Measurements from ENCODE around the gene KHDRBS2. TPM values are rescaled to one million over a fixed set of nuclear protein-coding genes. Genes with fewer than 3 reads are reported as not detected.

Gene KHDRBS2
- total RNA-seq, 1 donor from 2014 or later, result not detected

DNA sequence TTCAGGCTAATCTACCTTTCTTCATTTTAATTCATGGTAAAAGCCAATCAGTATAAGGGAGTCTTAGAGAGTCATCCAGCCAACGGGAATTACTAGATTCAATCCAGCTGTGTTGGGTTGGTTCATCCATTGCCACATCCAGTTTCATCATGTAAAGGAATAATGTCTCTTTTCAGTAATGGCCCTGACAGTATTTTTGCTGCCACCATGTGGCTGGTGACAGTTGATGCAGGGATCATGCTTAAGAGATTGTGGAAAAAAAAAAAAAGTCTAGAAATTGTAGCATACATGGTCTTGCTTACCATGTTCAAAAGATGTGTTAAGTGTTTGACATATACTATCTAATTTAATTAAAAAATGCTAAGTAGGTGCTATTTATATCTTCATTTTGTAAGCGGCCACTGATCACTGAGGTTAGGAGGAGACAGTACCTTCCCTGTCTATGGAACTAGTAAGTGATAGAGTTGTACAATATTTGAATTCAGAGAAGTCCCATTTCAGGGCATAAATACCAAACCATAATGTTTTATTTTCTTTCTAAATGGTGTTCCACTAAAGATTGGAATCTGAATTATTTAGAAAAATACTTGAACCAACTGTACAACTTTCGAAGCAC, 135.9 kb downstream of the KHDRBS2 start:
- no peak for DNase-seq (ENCODE audit: low spot score)
- H3K9me3 Mint-ChIP-seq, result no peaks in the 10 kb centered on the region
- H3K4me3 Mint-ChIP-seq, result no peak overlapping the region
- H3K4me1 Mint-ChIP-seq (ENCODE audit: low read depth), result no peaks in the 10 kb centered on the region
- intact Hi-C loops (cut with micrococcal nuclease), result no loop called here
- H3K27ac Mint-ChIP-seq, result no peak overlapping the region
- no peaks in the 10 kb centered on the region for H3K36me3 Mint-ChIP-seq (ENCODE audit: low read depth)
- H3K27me3 Mint-ChIP-seq (ENCODE audit: insufficient read depth), result no peaks in the 10 kb centered on the region

GRCh38 chr6:62146954-62147853, 138.8 kb downstream of the KHDRBS2 start:
- Mint-ChIP-seq H3K4me3 (no peak overlapping the region), H3K36me3 (ENCODE audit: low read depth) (no peaks in the 10 kb centered on the region), H3K9me3 (no peaks in the 10 kb centered on the region), H3K4me1 (ENCODE audit: low read depth) (no peaks in the 10 kb centered on the region), H3K27me3 (ENCODE audit: insufficient read depth) (no peaks in the 10 kb centered on the region), H3K27ac (no peak overlapping the region)
- intact Hi-C loops (cut with micrococcal nuclease), result no loop called here
- DNase-seq (ENCODE audit: low spot score), result no peak

DNA sequence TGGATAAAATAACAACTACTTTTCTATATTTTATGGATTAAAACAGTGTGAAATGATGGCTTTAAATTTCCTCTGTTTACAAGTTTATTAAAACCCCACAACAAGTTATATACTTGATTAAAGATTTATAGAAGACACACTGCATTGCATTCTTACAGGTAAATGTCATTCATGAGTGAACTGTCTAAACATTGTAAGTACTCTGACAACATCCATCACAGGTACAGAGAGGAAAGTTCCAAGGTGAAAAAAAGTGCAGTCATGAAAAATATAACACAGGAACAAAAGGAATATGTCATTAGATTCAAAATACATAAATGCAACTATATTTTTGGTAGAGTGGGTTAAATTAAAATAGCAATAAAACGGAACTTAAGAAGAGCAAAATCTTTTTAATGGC, 156.9 kb downstream of the KHDRBS2 start:
- no peaks in the 10 kb centered on the region for H3K36me3 Mint-ChIP-seq (ENCODE audit: low read depth)
- no peaks in the 10 kb centered on the region for H3K27me3 Mint-ChIP-seq (ENCODE audit: insufficient read depth)
- DNase-seq (ENCODE audit: low spot score), result no peak
- intact Hi-C loops (cut with micrococcal nuclease), result no loop called here
- no peaks in the 10 kb centered on the region for H3K4me1 Mint-ChIP-seq (ENCODE audit: low read depth)
- no peak overlapping the region for H3K27ac Mint-ChIP-seq
- no peak overlapping the region for H3K4me3 Mint-ChIP-seq
- peaks cover 12% of the 10 kb centered on the region for H3K9me3 Mint-ChIP-seq

DNA sequence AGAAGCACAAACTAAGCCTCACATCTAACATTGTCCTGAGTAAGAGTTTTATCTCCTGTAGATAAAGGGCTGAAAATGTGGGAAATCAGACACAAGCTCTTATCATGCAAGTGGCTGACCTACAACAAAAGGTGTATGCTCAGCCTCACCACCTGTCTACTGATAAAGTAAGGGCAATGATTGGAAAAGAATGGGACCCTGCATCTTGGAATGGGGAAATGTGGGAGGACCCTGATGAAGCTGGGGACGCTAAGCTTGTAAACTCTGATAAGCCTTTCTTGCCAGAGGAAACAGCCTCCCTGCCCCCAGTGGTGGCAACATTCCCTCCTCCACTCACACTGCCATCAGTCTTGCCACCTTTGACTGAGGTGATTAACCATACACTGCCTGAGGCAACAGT, 166.6 kb downstream of the KHDRBS2 start:
- no peak overlapping the region for H3K27ac Mint-ChIP-seq
- peaks cover 35% of the 10 kb centered on the region for H3K9me3 Mint-ChIP-seq
- no peaks in the 10 kb centered on the region for H3K27me3 Mint-ChIP-seq (ENCODE audit: insufficient read depth)
- no peak overlapping the region for H3K4me3 Mint-ChIP-seq
- H3K36me3 Mint-ChIP-seq (ENCODE audit: low read depth), result no peaks in the 10 kb centered on the region
- intact Hi-C loops (cut with micrococcal nuclease), result no loop called here
- no peaks in the 10 kb centered on the region for H3K4me1 Mint-ChIP-seq (ENCODE audit: low read depth)
- DNase-seq (ENCODE audit: low spot score), result no peak

DNA sequence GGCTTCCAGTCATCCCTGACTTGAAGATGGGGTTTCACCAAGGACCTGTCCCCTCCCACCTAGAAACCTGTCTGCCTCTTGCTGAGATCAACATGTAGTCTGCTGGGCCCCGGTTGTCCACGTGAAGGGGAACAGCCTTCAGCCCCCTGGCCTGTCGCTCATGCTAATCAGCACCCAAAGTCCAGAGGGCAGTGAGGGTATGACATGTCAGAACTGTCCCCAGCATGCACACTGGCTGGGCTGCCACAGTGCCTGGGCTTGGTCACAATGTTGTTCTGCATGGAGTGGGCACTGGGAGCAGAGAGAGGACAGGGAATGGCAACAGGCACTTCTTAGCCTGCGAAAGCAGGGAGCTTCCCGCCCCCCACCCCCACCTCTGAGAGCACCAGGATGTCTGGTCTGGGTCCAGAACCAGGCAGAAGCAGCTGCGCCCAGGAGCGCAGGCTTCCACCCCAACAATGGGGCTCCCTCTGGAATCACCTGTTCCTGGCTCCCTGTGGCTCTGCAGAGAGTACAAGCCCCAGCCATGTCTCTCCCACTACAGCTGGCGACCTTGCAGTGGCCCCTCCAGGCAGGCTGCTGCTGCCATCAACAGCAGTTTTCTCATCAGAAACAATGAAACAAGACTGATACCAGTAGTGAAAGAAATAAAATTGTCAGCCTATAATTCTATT, 182.7 kb downstream of the KHDRBS2 start:
- H3K9me3 Mint-ChIP-seq, result peaks cover 18% of the 10 kb centered on the region
- H3K4me3 Mint-ChIP-seq, result no peak overlapping the region
- intact Hi-C loops (cut with micrococcal nuclease), result no loop called here
- DNase-seq (ENCODE audit: low spot score), result no peak
- no peaks in the 10 kb centered on the region for H3K36me3 Mint-ChIP-seq (ENCODE audit: low read depth)
- no peaks in the 10 kb centered on the region for H3K27me3 Mint-ChIP-seq (ENCODE audit: insufficient read depth)
- no peaks in the 10 kb centered on the region for H3K4me1 Mint-ChIP-seq (ENCODE audit: low read depth)
- H3K27ac Mint-ChIP-seq, result no peak overlapping the region

DNA sequence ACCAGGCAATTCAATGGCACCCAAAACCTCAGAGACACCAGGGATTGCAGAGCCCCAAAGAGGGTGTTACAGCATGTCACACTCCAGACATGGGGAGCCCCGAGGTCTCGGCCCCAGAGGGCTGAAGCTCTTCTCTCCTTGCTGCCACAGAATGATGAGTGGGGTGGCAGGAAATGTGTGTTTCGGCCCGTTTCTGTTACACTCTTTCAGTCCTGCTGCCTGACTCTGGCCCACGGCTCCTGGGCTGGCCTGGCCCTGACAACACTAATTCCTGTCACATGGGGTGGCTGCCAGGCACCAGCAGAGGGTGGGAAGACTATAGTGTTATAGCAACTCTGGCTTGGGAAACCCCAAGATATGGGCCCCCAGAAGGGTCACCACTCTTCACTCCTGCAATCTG, 183.6 kb downstream of the KHDRBS2 start:
- H3K27me3 Mint-ChIP-seq (ENCODE audit: insufficient read depth), result no peaks in the 10 kb centered on the region
- no peaks in the 10 kb centered on the region for H3K36me3 Mint-ChIP-seq (ENCODE audit: low read depth)
- H3K9me3 Mint-ChIP-seq, result peaks cover 27% of the 10 kb centered on the region
- intact Hi-C loops (cut with micrococcal nuclease), result no loop called here
- DNase-seq (ENCODE audit: low spot score), result no peak
- H3K27ac Mint-ChIP-seq, result no peak overlapping the region
- no peak overlapping the region for H3K4me3 Mint-ChIP-seq
- no peaks in the 10 kb centered on the region for H3K4me1 Mint-ChIP-seq (ENCODE audit: low read depth)

- H3K9me3 Mint-ChIP-seq, result peaks cover 8% of the 10 kb centered on the region
- no peaks in the 10 kb centered on the region for H3K36me3 Mint-ChIP-seq (ENCODE audit: low read depth)
- intact Hi-C loops (cut with micrococcal nuclease), result no loop called here
- H3K4me1 Mint-ChIP-seq (ENCODE audit: low read depth), result no peaks in the 10 kb centered on the region
- no peak overlapping the region for H3K4me3 Mint-ChIP-seq
- no peak for DNase-seq (ENCODE audit: low spot score)
- no peaks in the 10 kb centered on the region for H3K27me3 Mint-ChIP-seq (ENCODE audit: insufficient read depth)
- no peak overlapping the region for H3K27ac Mint-ChIP-seq
Measured at GRCh38 chr6:62090442-62091229, 195.4 kb downstream of the KHDRBS2 start.

DNA sequence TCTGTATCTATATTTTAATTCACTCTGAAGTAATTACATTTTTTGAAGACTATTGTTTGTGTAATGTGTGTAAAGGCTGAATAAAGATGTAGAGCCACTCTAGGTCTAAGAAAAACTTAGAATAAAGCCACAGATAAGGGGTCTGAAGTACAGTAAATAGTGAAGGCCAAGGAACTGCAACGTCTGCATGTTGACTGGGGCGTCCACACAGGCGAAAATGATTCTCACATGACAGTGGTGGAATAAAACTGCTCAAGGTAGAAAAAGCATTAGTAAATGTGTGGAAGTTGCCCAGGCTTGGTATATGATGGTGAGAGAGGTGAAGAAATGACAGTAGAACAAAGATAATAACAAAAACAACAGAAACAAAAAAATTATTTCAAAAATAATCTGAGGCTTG, 196.2 kb downstream of the KHDRBS2 start:
- H3K4me1 Mint-ChIP-seq (ENCODE audit: low read depth), result no peaks in the 10 kb centered on the region
- intact Hi-C loops (cut with micrococcal nuclease), result no loop called here
- H3K27ac Mint-ChIP-seq, result no peak overlapping the region
- H3K4me3 Mint-ChIP-seq, result no peak overlapping the region
- H3K36me3 Mint-ChIP-seq (ENCODE audit: low read depth), result no peaks in the 10 kb centered on the region
- H3K9me3 Mint-ChIP-seq, result peaks cover 13% of the 10 kb centered on the region
- H3K27me3 Mint-ChIP-seq (ENCODE audit: insufficient read depth), result no peaks in the 10 kb centered on the region
- DNase-seq (ENCODE audit: low spot score), result no peak

GRCh38 chr6:62086047-62086446, 200.0 kb downstream of the KHDRBS2 start:
- Mint-ChIP-seq H3K4me1 (ENCODE audit: low read depth) (no peaks in the 10 kb centered on the region), H3K27me3 (ENCODE audit: insufficient read depth) (no peaks in the 10 kb centered on the region), H3K36me3 (ENCODE audit: low read depth) (no peaks in the 10 kb centered on the region), H3K4me3 (no peak overlapping the region), H3K27ac (no peak overlapping the region), H3K9me3 (peaks cover 22% of the 10 kb centered on the region)
- intact Hi-C loops (cut with micrococcal nuclease), result no loop called here
- DNase-seq (ENCODE audit: low spot score), result no peak

GRCh38 chr6:62075869-62076268, 210.2 kb downstream of the KHDRBS2 start:
- Mint-ChIP-seq H3K27ac (no peak overlapping the region), H3K36me3 (ENCODE audit: low read depth) (no peaks in the 10 kb centered on the region), H3K4me3 (no peak overlapping the region), H3K4me1 (ENCODE audit: low read depth) (no peaks in the 10 kb centered on the region), H3K9me3 (peaks cover 16% of the 10 kb centered on the region), H3K27me3 (ENCODE audit: insufficient read depth) (no peaks in the 10 kb centered on the region)
- intact Hi-C loops (cut with micrococcal nuclease), result no loop called here
- no peak for DNase-seq (ENCODE audit: low spot score)

DNA sequence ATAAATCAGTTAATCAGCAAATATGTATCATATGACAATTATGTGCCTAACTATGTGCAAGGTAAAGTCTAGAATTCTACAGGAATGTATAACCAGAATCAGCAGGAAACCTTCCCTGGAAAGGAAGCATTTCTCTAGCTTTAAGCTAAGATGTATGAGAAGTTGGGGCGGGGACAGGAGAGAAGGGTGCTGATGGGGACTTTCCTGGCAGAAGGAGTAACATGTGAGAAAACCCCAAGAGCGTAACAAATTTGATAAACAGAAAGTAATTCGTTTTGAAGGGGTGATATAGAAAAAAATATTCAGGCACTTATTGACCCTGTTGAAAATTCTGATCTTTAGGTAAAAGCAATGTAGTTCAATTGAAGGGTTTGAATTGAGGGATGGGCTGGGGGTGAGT, 226.1 kb downstream of the KHDRBS2 start:
- intact Hi-C loops (cut with micrococcal nuclease), result no loop called here
- Mint-ChIP-seq H3K9me3 (peaks cover 11% of the 10 kb centered on the region), H3K4me3 (no peak overlapping the region), H3K27me3 (ENCODE audit: insufficient read depth) (no peaks in the 10 kb centered on the region), H3K4me1 (ENCODE audit: low read depth) (no peaks in the 10 kb centered on the region), H3K27ac (no peak overlapping the region), H3K36me3 (ENCODE audit: low read depth) (no peaks in the 10 kb centered on the region)
- no peak for DNase-seq (ENCODE audit: low spot score)

DNA sequence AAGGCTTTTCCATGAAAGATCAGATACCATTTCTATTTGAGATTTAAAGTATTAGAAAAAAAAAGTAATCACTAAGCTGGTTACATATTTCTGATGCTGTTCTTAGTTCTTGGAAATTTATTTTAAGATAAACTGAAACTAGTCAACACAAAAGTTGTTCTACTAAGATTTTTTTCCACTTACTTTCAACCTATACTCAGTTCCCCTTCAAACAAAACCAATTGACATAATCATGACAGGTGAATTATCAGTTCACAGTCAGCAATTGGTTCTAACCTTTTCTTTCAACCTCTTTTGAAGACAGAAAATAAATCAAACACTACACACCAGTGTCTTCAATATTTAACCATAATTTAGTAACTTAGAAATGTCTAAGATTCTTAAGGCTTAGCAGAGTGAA, 228.7 kb downstream of the KHDRBS2 start:
- no peak for DNase-seq (ENCODE audit: low spot score)
- intact Hi-C loops (cut with micrococcal nuclease), result no loop called here
- Mint-ChIP-seq H3K27ac (no peak overlapping the region), H3K4me3 (no peak overlapping the region), H3K27me3 (ENCODE audit: insufficient read depth) (no peaks in the 10 kb centered on the region), H3K4me1 (ENCODE audit: low read depth) (no peaks in the 10 kb centered on the region), H3K9me3 (peaks cover 16% of the 10 kb centered on the region), H3K36me3 (ENCODE audit: low read depth) (no peaks in the 10 kb centered on the region)

Data from activated T-helper 1 cell treated with anti-CD3 and anti-CD28 coated beads, Interleukin-12 subunit alpha, Interleukin-12 subunit beta, Interleukin-2, Interleukin-4 antibody, amounts not matched to agents 30 ng/mL and 10 ng/mL and 1 ng/mL, durations not matched to agents 14 hours and 24 hours and 36 hours (primary cell).